DMS79 (cell line): ENCODE data around the gene LYZL1.
"Not testable (repeated sequence)": the region's sequence is repeated elsewhere in the genome, so short reads cannot be mapped to it uniquely, and the experiment has no call there.

Experiments
- DNase-seq: peaks from one replicate; lab custom pipeline; 2025; lab: John Stamatoyannopoulos, UW

Gene LYZL1

GRCh38 chr10:29288906-29289305, at the start of gene LYZL1:
LYZL1 (plus strand) TSS chr10:29289070; CDS start chr10:29291868, 2,798 bp downstream.
- not testable (repeated sequence) for DNase-seq

- no peak for DNase-seq
These were observed 49.0 kb upstream of the LYZL1 start for GRCh38 chr10:29239569-29240472.

- no peak for DNase-seq
These were observed 47.7 kb upstream of the LYZL1 start for GRCh38 chr10:29240986-29241660.

- DNase-seq: no peak
These were observed 46.9 kb upstream of the LYZL1 start for GRCh38 chr10:29241925-29242324.

GRCh38 chr10:29243066-29243465, 45.8 kb upstream of the LYZL1 start:
- DNase-seq: no peak

- DNase-seq: no peak
These were observed 45.1 kb upstream of the LYZL1 start for GRCh38 chr10:29243750-29244149.

- no peak for DNase-seq
These were observed 43.9 kb upstream of the LYZL1 start for GRCh38 chr10:29244978-29245377.

GRCh38 chr10:29245476-29245875, 43.4 kb upstream of the LYZL1 start:
- no peak for DNase-seq

GRCh38 chr10:29246449-29246848, 42.4 kb upstream of the LYZL1 start:
- no peak for DNase-seq

- DNase-seq: no peak
These were observed 40.7 kb upstream of the LYZL1 start for GRCh38 chr10:29248158-29248557.

GRCh38 chr10:29249018-29249417, 39.9 kb upstream of the LYZL1 start:
- no peak for DNase-seq

- DNase-seq: no peak
These were observed 38.8 kb upstream of the LYZL1 start for GRCh38 chr10:29250066-29250465.

GRCh38 chr10:29252811-29253689, 35.8 kb upstream of the LYZL1 start:
- no peak for DNase-seq

GRCh38 chr10:29253690-29254029, 35.2 kb upstream of the LYZL1 start:
- no peak for DNase-seq

- no peak for DNase-seq
These were observed 34.5 kb upstream of the LYZL1 start for GRCh38 chr10:29254123-29255046.

- DNase-seq: no peak
These were observed 33.8 kb upstream of the LYZL1 start for GRCh38 chr10:29255104-29255503.

- DNase-seq: no peak
These were observed 32.9 kb upstream of the LYZL1 start for GRCh38 chr10:29256019-29256418.

- no peak for DNase-seq
These were observed 32.3 kb upstream of the LYZL1 start for GRCh38 chr10:29256586-29256985.

GRCh38 chr10:29257106-29257783, 31.6 kb upstream of the LYZL1 start:
- no peak for DNase-seq

- no peak for DNase-seq
These were observed 31.1 kb upstream of the LYZL1 start for GRCh38 chr10:29257784-29258135.

GRCh38 chr10:29259498-29259897, 29.4 kb upstream of the LYZL1 start:
- DNase-seq: no peak
